ENCODE results near the gene PARM1.

Gene PARM1

DNA sequence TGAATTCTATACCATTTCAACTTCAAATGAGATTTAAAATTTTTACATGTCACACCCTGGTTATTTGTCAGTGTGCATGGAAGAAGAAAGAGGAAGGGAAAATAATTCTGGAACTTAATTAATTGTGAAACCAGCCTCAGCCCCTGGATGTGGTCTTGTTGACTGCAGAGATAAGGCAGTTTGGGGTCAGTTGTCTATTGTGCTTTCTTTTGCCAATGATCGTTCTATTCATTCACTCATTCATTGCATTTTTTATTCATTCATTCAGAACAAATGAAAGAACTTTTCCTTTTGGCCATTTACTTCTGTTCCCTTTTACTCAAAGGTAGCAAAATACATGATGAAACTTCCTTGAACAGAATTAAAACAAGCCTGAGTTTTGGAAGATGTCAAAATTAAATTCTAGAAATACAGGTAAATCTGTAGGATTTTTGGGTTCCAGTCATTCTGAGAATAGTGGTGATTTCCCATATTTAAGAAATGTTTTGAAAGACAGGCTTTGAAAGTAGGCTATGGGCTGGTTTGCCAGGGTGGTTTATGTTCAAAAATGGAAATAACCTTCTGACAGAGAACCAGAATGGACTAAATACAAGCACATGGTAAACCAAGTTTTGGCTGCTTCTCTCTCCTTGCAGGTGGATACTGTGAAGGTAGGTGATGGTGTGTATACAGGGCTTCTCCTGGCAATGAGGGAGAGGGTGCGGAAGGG lies 35.7 kb downstream of the PARM1 start:
- ChIA-PET POLR2A (no interaction called here), CTCF (interaction anchor here (1.2 to 2.2 kb wide), 2 partner anchors 14 to 36 kb away, joined by 4 read pairs; partner anchors contain the start of gene PARM1)
- DNase-seq (ENCODE audit: extremely low spot score), result peak; percentile 18
- TF ChIP-seq, protein P1, sequence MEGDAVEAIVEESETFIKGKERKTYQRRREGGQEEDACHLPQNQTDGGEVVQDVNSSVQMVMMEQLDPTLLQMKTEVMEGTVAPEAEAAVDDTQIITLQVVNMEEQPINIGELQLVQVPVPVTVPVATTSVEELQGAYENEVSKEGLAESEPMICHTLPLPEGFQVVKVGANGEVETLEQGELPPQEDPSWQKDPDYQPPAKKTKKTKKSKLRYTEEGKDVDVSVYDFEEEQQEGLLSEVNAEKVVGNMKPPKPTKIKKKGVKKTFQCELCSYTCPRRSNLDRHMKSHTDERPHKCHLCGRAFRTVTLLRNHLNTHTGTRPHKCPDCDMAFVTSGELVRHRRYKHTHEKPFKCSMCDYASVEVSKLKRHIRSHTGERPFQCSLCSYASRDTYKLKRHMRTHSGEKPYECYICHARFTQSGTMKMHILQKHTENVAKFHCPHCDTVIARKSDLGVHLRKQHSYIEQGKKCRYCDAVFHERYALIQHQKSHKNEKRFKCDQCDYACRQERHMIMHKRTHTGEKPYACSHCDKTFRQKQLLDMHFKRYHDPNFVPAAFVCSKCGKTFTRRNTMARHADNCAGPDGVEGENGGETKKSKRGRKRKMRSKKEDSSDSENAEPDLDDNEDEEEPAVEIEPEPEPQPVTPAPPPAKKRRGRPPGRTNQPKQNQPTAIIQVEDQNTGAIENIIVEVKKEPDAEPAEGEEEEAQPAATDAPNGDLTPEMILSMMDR (IDR thresholded peaks at IDR 0.05; ENCODE audit: control extremely low read depth, extremely low read depth, low read depth, missing control alignments), result no peak

DNA sequence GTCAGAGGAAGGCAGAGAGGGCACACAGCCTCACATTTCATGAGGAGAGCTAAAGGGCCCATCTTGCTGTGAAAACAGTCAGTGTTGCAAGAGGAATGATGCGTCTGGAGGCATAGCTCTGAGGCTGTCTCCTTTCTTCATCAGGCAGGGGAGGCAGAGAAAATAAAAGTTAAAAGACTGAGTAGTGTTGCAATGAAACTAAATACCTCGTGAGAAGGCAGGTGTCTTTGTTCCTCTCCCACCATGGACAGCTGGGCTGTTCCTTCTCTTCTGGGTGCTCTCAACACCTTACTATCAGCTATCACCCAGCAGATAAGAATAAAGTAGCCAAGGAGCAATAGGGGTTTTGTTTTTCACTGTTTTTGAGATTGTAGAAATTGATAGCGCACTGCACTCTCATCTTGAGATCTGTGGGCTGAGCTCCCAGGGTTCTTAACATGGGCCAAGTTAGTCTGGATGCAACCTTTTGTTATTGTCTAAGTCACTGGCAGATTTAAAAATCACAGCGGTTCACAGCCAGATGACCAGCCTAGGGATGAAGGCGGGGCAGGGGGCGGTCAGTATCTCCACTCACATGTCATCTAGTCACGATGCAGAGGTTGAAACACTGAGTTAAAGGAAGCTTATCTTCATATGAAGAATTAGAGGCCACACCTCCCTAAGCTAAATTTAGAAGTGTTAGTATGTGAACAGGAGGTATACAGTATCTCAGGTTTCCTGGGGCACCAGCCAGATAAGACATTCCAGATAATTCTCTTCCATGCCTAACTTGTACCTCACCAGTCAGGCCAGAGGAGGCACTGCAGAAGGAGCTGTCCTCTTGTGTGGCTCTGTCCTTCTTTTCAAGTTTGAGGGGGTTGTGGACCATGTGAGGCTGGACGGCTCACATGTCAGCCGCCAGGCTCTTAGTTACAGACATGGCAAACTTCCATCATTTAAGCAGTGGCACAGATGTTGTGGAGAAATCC lies 36.9 kb downstream of the PARM1 start:
- ChIA-PET POLR2A (no interaction called here), CTCF (interaction anchor here (0.8 to 2.2 kb wide), 6 partner anchors 9 to 91 kb away, joined by 3 to 6 read pairs (median 4); partner anchors contain the start of gene PARM1)
- DNase-seq (ENCODE audit: extremely low spot score), result no peak
- TF ChIP-seq, protein P1 (IDR thresholded peaks at IDR 0.05; ENCODE audit: control extremely low read depth, extremely low read depth, low read depth, missing control alignments), result no peak

DNA sequence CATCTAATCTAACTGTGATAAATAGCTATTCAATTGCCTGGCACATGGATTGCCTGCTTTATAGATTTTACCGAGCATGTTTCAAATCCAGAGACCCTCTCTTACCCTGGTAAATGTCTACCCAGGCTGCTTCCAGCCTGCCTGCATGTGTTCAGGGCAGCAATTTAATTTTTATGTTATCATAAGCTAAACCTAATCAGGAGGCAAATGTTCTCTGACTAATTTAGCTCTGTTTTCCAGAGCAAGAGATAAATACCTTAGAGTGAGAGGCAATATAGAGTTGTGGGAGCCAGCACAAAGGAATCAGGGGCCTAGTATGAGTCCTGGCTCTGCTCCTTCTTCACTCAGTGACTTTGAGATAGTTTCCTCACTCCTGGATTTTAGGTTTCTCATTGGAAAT lies 37.7 kb downstream of the PARM1 start:
- TF ChIP-seq, protein P1 (IDR thresholded peaks at IDR 0.05; ENCODE audit: control extremely low read depth, extremely low read depth, low read depth, missing control alignments), result no peak
- POLR2A ChIA-PET, result no interaction called here
- CTCF ChIA-PET, result interaction anchor here (0.8 to 2.2 kb wide), 5 partner anchors 8 to 42 kb away, joined by 3 to 6 read pairs (median 4); no protein-coding TSS in a partner anchor
- DNase-seq (ENCODE audit: extremely low spot score), result no peak

DNA sequence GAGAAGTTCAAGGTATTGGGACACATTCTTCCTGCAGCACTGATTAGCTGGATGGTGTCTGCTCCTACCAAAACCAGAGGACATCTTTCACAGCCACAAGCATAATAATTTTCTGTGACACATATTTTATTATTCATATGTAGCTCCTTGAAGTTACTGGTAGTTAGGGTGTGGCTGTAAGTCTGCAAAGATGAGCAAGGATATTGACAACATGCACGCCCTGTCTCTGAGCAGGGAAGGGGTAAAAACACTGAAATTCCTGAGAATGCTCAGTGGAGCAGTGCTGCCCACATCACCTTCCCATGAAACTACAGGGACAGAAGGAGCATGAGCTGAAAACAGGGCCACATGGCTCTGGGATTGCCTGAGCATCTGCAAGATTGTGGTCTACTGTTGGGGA lies 38.9 kb downstream of the PARM1 start:
- TF ChIP-seq, protein P1 (IDR thresholded peaks at IDR 0.05; ENCODE audit: control extremely low read depth, extremely low read depth, low read depth, missing control alignments), result no peak
- ChIA-PET CTCF (no interaction called here), POLR2A (no interaction called here)
- no peak for DNase-seq (ENCODE audit: extremely low spot score)

DNA sequence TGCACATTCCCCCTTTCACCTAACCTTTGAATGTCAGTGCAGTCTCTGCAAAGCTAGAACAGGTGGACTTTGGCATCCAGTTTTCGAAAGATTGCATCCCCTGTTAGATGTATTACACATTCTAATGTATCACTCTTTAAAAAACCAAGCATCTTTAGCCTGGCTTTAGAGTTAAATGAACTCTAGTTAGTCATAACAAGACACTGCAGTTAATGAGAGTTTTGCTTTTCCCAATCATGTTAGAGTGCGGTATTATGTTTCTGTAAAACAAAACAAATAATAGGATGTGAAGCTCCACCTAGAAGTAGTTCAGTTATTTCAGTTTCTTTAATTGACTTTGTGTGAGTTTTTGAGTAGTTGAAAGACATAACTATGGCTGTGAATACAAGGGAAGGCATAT lies 42.2 kb downstream of the PARM1 start:
- POLR2A ChIA-PET, result no interaction called here
- CTCF ChIA-PET, result no interaction called here
- TF ChIP-seq, protein P1 (IDR thresholded peaks at IDR 0.05; ENCODE audit: control extremely low read depth, extremely low read depth, low read depth, missing control alignments), result no peak
- DNase-seq (ENCODE audit: extremely low spot score), result no peak
